H1 (cell line): ENCODE data around the gene INPP4B. TPM values are rescaled to one million over a fixed set of nuclear protein-coding genes. Genes with fewer than 3 reads are reported as not detected.
"Not testable (repeated sequence)": the region's sequence is repeated elsewhere in the genome, so short reads cannot be mapped to it uniquely, and the experiment has no call there.

ENCODE experiments used
- CTCF ChIA-PET: fragments of 300-600 bp; sonication (Branson Sonifier 250); formaldehyde crosslinking; loops from one replicate; lab custom pipeline; 2021; ENCODE audit not compliant: partially characterized antibody; lab: Charles Lee
- POLR2A ChIA-PET: fragments of 300-600 bp; sonication (Branson Sonifier 250); formaldehyde crosslinking; loops from one replicate; lab custom pipeline; 2021; ENCODE audit warnings: inconsistent platforms; ENCODE audit not compliant: partially characterized antibody; lab: Charles Lee
- DNase-seq, 2 experiments: peaks; one replicate each; pipeline versions ENCODE4 v3.0.0 to v3.0.0-alpha.2; 2010 to 2022; ENCODE audit warnings: low spot score in 2 of 2, low read depth in 1 of 2, mixed read lengths in 1 of 2
- FAIRE-seq: peaks from 2 replicates; lab custom pipeline; 2011; peaks lifted over from hg19 to GRCh38; lab: Jason Lieb, UNC
- H2AFZ ChIP-seq: 2 replicates; pipeline ENCODE4 v1.8.1; 2012; ENCODE audit warnings: low read length, inconsistent platforms
- H2AK5ac ChIP-seq: 2 replicates; pipeline ENCODE4 v1.6.1; 2013; ENCODE audit warnings: low read depth, low read length
- H2BK120ac ChIP-seq: replicated peaks from 2 replicates; pipeline ENCODE3; 2013; ENCODE audit warnings: low read depth, low read length, inconsistent platforms
- H2BK12ac ChIP-seq: 2 replicates; pipeline ENCODE4 v1.6.1; 2013; ENCODE audit warnings: low read depth, low read length
- H2BK15ac ChIP-seq: 2 replicates; pipeline ENCODE4 v1.6.1; 2013; ENCODE audit warnings: low read length
- H2BK20ac ChIP-seq: 2 replicates; pipeline ENCODE4 v1.6.1; 2013; ENCODE audit warnings: low read length
- H2BK5ac ChIP-seq: 2 replicates; pipeline ENCODE4 v1.6.1; 2013; ENCODE audit warnings: low read depth, low read length
- H3K14ac ChIP-seq: 2 replicates; pipeline ENCODE4 v1.6.1; 2013; ENCODE audit warnings: inconsistent platforms; ENCODE audit not compliant: insufficient read length
- H3K18ac ChIP-seq: 2 replicates; pipeline ENCODE4 v1.6.1; 2013; ENCODE audit warnings: low read length; ENCODE audit errors: extremely low read depth
- H3K23ac ChIP-seq: 2 replicates; pipeline ENCODE4 v1.6.1; 2013; ENCODE audit warnings: inconsistent platforms; ENCODE audit not compliant: insufficient read length
- H3K23me2 ChIP-seq: 2 replicates; pipeline ENCODE4 v1.6.1; 2013; ENCODE audit warnings: low read depth, low read length
- H3K27ac ChIP-seq: 2 replicates; pipeline ENCODE4 v1.6.1; 2011; ENCODE audit warnings: low read depth, low read length, inconsistent platforms
- H3K27me3 ChIP-seq, 4 experiments: replicated peaks in 1 of 4; 1 replicate in 1 of 4; 2 replicates in 3 of 4; pipeline versions ENCODE4 v1.6.1 to v1.8.1; 2011 to 2013; ENCODE audit warnings: low read length in 3 of 4, mild to moderate bottlenecking in 3 of 4, inconsistent platforms in 2 of 4, mixed read lengths in 2 of 4, moderate library complexity in 1 of 4; ENCODE audit not compliant: control insufficient read depth in 3 of 4, insufficient read depth in 3 of 4; ENCODE audit errors: extremely low read depth in 1 of 4
- H3K36me3 ChIP-seq, 4 experiments: 2 replicates each; pipeline versions ENCODE4 v1.6.1 to v1.8.1; 2011 to 2013; ENCODE audit warnings: mild to moderate bottlenecking in 4 of 4, low read length in 3 of 4, moderate library complexity in 2 of 4, control low read depth in 1 of 4, inconsistent platforms in 1 of 4; ENCODE audit not compliant: insufficient read depth in 4 of 4, control insufficient read depth in 2 of 4
- H3K4ac ChIP-seq: replicated peaks from 2 replicates; pipeline ENCODE3; 2013; ENCODE audit warnings: low read length, low read depth, mixed read lengths, inconsistent platforms; ENCODE audit not compliant: insufficient read length
- H3K4me1 ChIP-seq, 4 experiments: replicated peaks in 1 of 4; 1 replicate in 1 of 4; 2 replicates in 3 of 4; pipeline versions ENCODE4 v1.6.1 to v1.8.1; 2011 to 2013; ENCODE audit warnings: low read length in 3 of 4, inconsistent platforms in 2 of 4, mixed read lengths in 1 of 4; ENCODE audit not compliant: insufficient read depth in 4 of 4, control insufficient read depth in 3 of 4
- H3K4me2 ChIP-seq, 2 experiments: 2 replicates each; pipeline versions ENCODE4 v1.6.1 to v1.8.1; 2011 to 2013; ENCODE audit warnings: low read depth in 2 of 2, low read length in 2 of 2, control low read depth in 1 of 2, inconsistent platforms in 1 of 2, mild to moderate bottlenecking in 1 of 2; ENCODE audit not compliant: insufficient read depth in 1 of 2
- H3K4me3 ChIP-seq, 4 experiments: fragments of 200-600, 300-600 bp in 1 of 4; sonication (generic), shearing (Covaris generic), sonication (Bioruptor Twin) in 1 of 4; 2 replicates each; pipeline versions ENCODE4 v1.5.1 to v1.8.1; 2011 to 2016; ENCODE audit warnings: low read length in 4 of 4, low read depth in 3 of 4, control low read depth in 2 of 4, inconsistent platforms in 2 of 4, mild to moderate bottlenecking in 2 of 4, mixed read lengths in 1 of 4, moderate library complexity in 1 of 4; ENCODE audit not compliant: insufficient read depth in 2 of 4; ENCODE audit errors: extremely low read depth in 1 of 4
- H3K56ac ChIP-seq: replicated peaks from 2 replicates; pipeline ENCODE3; 2013; ENCODE audit warnings: low read depth, mild to moderate bottlenecking, mixed read lengths, low read length, inconsistent platforms; ENCODE audit not compliant: insufficient read length
- H3K79me1 ChIP-seq: 2 replicates; pipeline ENCODE4 v1.6.1; 2013; ENCODE audit warnings: low read depth, low read length, control low read depth
- H3K79me2 ChIP-seq, 2 experiments: 2 replicates each; pipeline versions ENCODE4 v1.6.1 to v1.8.1; 2012 to 2013; ENCODE audit warnings: low read length in 2 of 2, mild to moderate bottlenecking in 2 of 2, inconsistent platforms in 1 of 2; ENCODE audit not compliant: insufficient read depth in 2 of 2, control insufficient read depth in 1 of 2
- H3K9ac ChIP-seq, 4 experiments: replicated peaks in 1 of 4; 1 replicate in 1 of 4; 2 replicates in 3 of 4; pipeline versions ENCODE4 v1.6.1 to v1.8.1; 2011 to 2013; ENCODE audit warnings: low read depth in 3 of 4, low read length in 3 of 4, control low read depth in 2 of 4, mild to moderate bottlenecking in 2 of 4, moderate library complexity in 2 of 4, inconsistent platforms in 1 of 4; ENCODE audit errors: extremely low read depth in 1 of 4
- H3K9me3 ChIP-seq, 2 experiments: 2 replicates each; pipeline versions ENCODE4 v1.6.1 to v1.8.1; 2012 to 2013; ENCODE audit warnings: mild to moderate bottlenecking in 2 of 2, moderate library complexity in 2 of 2, control low read depth in 1 of 2, inconsistent platforms in 1 of 2, low read depth in 1 of 2, low read length in 1 of 2, mixed read lengths in 1 of 2; ENCODE audit not compliant: insufficient read depth in 2 of 2
- H4K20me1 ChIP-seq, 2 experiments: replicated peaks in 1 of 2; 2 replicates each; pipeline versions ENCODE3 to v1.8.1; 2011 to 2013; ENCODE audit warnings: inconsistent platforms in 2 of 2, low read length in 2 of 2, mild to moderate bottlenecking in 1 of 2; ENCODE audit not compliant: insufficient read depth in 2 of 2, control insufficient read depth in 1 of 2
- H4K5ac ChIP-seq: 2 replicates; pipeline ENCODE4 v1.6.1; 2013; ENCODE audit warnings: low read length, low read depth, mixed read lengths, inconsistent platforms; ENCODE audit not compliant: insufficient read length
- H4K8ac ChIP-seq: 2 replicates; pipeline ENCODE4 v1.8.0; 2013; ENCODE audit warnings: mild to moderate bottlenecking, moderate library complexity, low read length, inconsistent platforms; ENCODE audit not compliant: insufficient read depth; ENCODE audit errors: extremely low read depth
- H4K91ac ChIP-seq: replicated peaks from 2 replicates; pipeline ENCODE3; 2013; ENCODE audit warnings: low read length, mixed read lengths, inconsistent platforms; ENCODE audit not compliant: insufficient read length
- WGBS, 2 experiments: shearing (Covaris generic) in 1 of 2; methylation state at CpG; one replicate each; pipeline versions ENCODE4 v1.1.6 to v1.1.7; 2013 to 2015; ENCODE audit warnings: low lambda C conversion rate in 2 of 2, mixed read lengths in 2 of 2, inconsistent platforms in 1 of 2, low coverage in 1 of 2, missing lambda C conversion rate in 1 of 2; ENCODE audit not compliant: insufficient replicate concordance in 2 of 2, insufficient coverage in 1 of 2, insufficient read length in 1 of 2; ENCODE audit errors: extremely low coverage in 1 of 2, missing lambda C conversion rate in 1 of 2; 5-methylcytosine and 5-hydroxymethylcytosine counted together
- polyA plus RNA-seq, 7 experiments: library from polyadenylated mRNA; depleted of rRNA in 3 of 7; stranded (reverse) in 5 of 7; unstranded in 2 of 7; fragments of >200 nt in 5 of 7; fragments of 200-250 nt in 2 of 7; gene quantifications; 1 replicate in 5 of 7; 2 replicates in 1 of 7; 4 replicates in 1 of 7; pipeline versions ENCODE4 v1.2.1 to v1.2.3, GENCODE V29; 2011 to 2013; ENCODE audit warnings: missing spikeins in 2 of 7, mixed read lengths in 2 of 7
- total RNA-seq: library from RNA; stranded (reverse); fragmentation: NEBNext Ultra II Directional; extraction: Animal tissue kit (Norgen Biotek cat#: 25700); gene quantifications from 2 replicates; pipeline ENCODE4 v1.2.1, GENCODE V29; 2021

INPP4B gene
- total and polyA plus RNA-seq, 2 of the 8 experiments (the other 6 are each of a cell fraction or from before 2014, with no cell fraction given): 0.11 to 0.54 TPM

- H3K36me3 ChIP-seq, H3K23ac ChIP-seq, H3K27me3 ChIP-seq, H3K23me2 ChIP-seq, POLR2A ChIA-PET, H3K79me2 ChIP-seq, H3K4me2 ChIP-seq, H3K18ac ChIP-seq, H3K27ac ChIP-seq, H4K5ac ChIP-seq, H3K4me3 ChIP-seq, H2AK5ac ChIP-seq, DNase-seq, H3K9me3 ChIP-seq, H3K79me1 ChIP-seq, H3K56ac ChIP-seq, H3K4me1 ChIP-seq, H2BK20ac ChIP-seq, H3K9ac ChIP-seq, H4K8ac ChIP-seq, H4K91ac ChIP-seq, FAIRE-seq, H4K20me1 ChIP-seq, H3K14ac ChIP-seq, H2BK5ac ChIP-seq, H2BK12ac ChIP-seq, H2AFZ ChIP-seq, H2BK15ac ChIP-seq, H2BK120ac ChIP-seq, H3K4ac ChIP-seq: not testable (repeated sequence)
- CTCF ChIA-PET: interaction anchor here (0.6 kb wide), 1 partner anchor 29 kb away, joined by 3 read pairs; no protein-coding TSS in a partner anchor
- WGBS, 2 experiments: 96% methylated on average over 5 of the region's 5 CpGs; no CpG with 5 or more reads in 1 of the 2 experiments
Observed at GRCh38 chr4:142803879-142804278, 42.2 kb downstream of the INPP4B start.
